ENCODE results near the gene ST7. TPM values are rescaled to one million over a fixed set of nuclear protein-coding genes. Genes with fewer than 3 reads are reported as not detected.

The ST7 gene
- total and polyA plus RNA-seq, 2 experiments from 2014 or later: 9.9 to 18.3 TPM

- ATAC-seq (no peak), DNase-seq (ENCODE audit: low spot score) (no peak)
- Histone ChIP-seq H3K27me3 (ENCODE audit: insufficient read depth) (no peaks in the 10 kb centered on the region), H3K4me3 (no peak overlapping the region), H3K9me2 (ENCODE audit: insufficient read depth) (no peaks in the 10 kb centered on the region), H3K4me1 (ENCODE audit: insufficient read depth) (no peaks in the 10 kb centered on the region), H3K4me2 (no peak overlapping the region), H4K20me1 (replicated peaks; ENCODE audit: insufficient read depth) (no peaks in the 10 kb centered on the region), H3F3A (replicated peaks; ENCODE audit: low read depth) (no peaks in the 10 kb centered on the region), H3K27ac (ENCODE audit: low read depth) (no peak overlapping the region), H3K79me2 (replicated peaks; ENCODE audit: insufficient read depth) (peaks cover 3% of the 10 kb centered on the region; the same call in 1 of the 2 replicates), H2AFZ (no peak overlapping the region), H3K36me3 (ENCODE audit: insufficient read depth) (no peaks in the 10 kb centered on the region)
- no peaks in the 10 kb centered on the region for H3K9me3 Mint-ChIP-seq
- no peak overlapping the region for H3K4me3 Mint-ChIP-seq
- no peak for TF ChIP-seq EZH2phosphoT487 (IDR thresholded peaks at IDR 0.05; ENCODE audit: unreplicated experiment)
- TF ChIP-seq STAT1 (IDR thresholded peaks at IDR 0.05; ENCODE audit: unreplicated experiment): no peak
- TF ChIP-seq POLR2AphosphoS5 (IDR thresholded peaks at IDR 0.05; ENCODE audit: low read depth): no peak
- no peak for TF ChIP-seq CREB1 (CRISPR knock-in tag; IDR thresholded peaks at IDR 0.05; ENCODE audit: low read depth)
- TF ChIP-seq JUNB (IDR thresholded peaks at IDR 0.05; ENCODE audit: unreplicated experiment): no peak
- TF ChIP-seq EZH2 (IDR thresholded peaks at IDR 0.05; ENCODE audit: low read depth, unreplicated experiment): no peak
- TF ChIP-seq ZNF331 (CRISPR knock-in tag; IDR thresholded peaks at IDR 0.05; ENCODE audit: low read depth): no peak
- TF ChIP-seq NANOG (IDR thresholded peaks at IDR 0.05; ENCODE audit: borderline replicate concordance): no peak
- no peak for TF ChIP-seq ZNF114 (CRISPR knock-in tag; IDR thresholded peaks at IDR 0.05)
- TF ChIP-seq, protein P1, sequence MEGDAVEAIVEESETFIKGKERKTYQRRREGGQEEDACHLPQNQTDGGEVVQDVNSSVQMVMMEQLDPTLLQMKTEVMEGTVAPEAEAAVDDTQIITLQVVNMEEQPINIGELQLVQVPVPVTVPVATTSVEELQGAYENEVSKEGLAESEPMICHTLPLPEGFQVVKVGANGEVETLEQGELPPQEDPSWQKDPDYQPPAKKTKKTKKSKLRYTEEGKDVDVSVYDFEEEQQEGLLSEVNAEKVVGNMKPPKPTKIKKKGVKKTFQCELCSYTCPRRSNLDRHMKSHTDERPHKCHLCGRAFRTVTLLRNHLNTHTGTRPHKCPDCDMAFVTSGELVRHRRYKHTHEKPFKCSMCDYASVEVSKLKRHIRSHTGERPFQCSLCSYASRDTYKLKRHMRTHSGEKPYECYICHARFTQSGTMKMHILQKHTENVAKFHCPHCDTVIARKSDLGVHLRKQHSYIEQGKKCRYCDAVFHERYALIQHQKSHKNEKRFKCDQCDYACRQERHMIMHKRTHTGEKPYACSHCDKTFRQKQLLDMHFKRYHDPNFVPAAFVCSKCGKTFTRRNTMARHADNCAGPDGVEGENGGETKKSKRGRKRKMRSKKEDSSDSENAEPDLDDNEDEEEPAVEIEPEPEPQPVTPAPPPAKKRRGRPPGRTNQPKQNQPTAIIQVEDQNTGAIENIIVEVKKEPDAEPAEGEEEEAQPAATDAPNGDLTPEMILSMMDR (conservative IDR thresholded peaks at IDR 0.05; ENCODE audit: low read depth in 2 of 2): no peak
- no peak for TF ChIP-seq ETS1 (IDR thresholded peaks at IDR 0.05)
- no peaks in the 10 kb centered on the region for H3K27me3 Mint-ChIP-seq (ENCODE audit: insufficient read depth, low read depth, poor library complexity)
- no peak overlapping the region for H3K27ac Mint-ChIP-seq
- H3K36me3 Mint-ChIP-seq (ENCODE audit: low read depth): no peaks in the 10 kb centered on the region
- peaks cover 3% of the 10 kb centered on the region; the same call in 2 of the 3 replicates for H3K4me1 Mint-ChIP-seq
Measured at GRCh38 chr7:117014099-117014656, 60.9 kb downstream of the ST7 start.

DNA sequence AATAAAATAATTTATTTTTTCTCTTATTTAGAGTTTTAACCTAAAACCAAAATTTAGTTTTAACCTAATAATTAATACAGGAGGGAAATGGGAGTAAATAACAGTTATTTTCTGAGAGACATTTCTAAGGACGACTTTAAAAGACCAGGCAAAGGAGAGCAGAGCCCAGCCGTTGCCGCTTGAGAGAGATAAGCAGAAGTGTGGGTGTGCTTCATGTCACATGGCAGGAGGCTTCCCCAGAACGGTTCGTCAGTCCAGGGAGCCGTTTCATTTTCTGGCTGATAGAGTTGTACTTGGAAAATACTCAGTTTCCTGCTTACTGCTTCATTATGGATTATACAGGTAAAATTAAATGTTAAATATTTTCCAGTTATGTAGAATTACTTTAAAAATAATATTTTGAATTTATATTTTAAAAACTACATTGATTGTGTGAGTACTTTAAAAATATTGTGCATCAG is 61.4 kb downstream of the ST7 start:
- no peak overlapping the region for H3K27ac ChIP-seq (ENCODE audit: low read depth)
- H4K20me1 ChIP-seq (replicated peaks; ENCODE audit: insufficient read depth): no peaks in the 10 kb centered on the region
- ATAC-seq (peak; percentile 72), DNase-seq (ENCODE audit: low spot score) (peak; percentile 16)
- H3K4me2 ChIP-seq: no peak overlapping the region
- no peaks in the 10 kb centered on the region for H3F3A ChIP-seq (replicated peaks; ENCODE audit: low read depth)
- Mint-ChIP-seq H3K4me3 (no peak overlapping the region), H3K4me1 (peaks cover 3% of the 10 kb centered on the region; the same call in 2 of the 3 replicates), H3K36me3 (ENCODE audit: low read depth) (no peaks in the 10 kb centered on the region), H3K27ac (no peak overlapping the region), H3K9me3 (no peaks in the 10 kb centered on the region), H3K27me3 (ENCODE audit: insufficient read depth, low read depth, poor library complexity) (no peaks in the 10 kb centered on the region)
- peaks cover 3% of the 10 kb centered on the region; the same call in 1 of the 2 replicates for H3K79me2 ChIP-seq (replicated peaks; ENCODE audit: insufficient read depth)
- H3K9me2 ChIP-seq (ENCODE audit: insufficient read depth): no peaks in the 10 kb centered on the region
- H3K27me3 ChIP-seq (ENCODE audit: insufficient read depth): no peaks in the 10 kb centered on the region
- H3K4me1 ChIP-seq (ENCODE audit: insufficient read depth): 0 out of 2 replicates have a peak, but pooled peaks cover 1% of the 10 kb centered on the region
- no peaks in the 10 kb centered on the region for H3K36me3 ChIP-seq (ENCODE audit: insufficient read depth)
- H3K4me3 ChIP-seq: no peak overlapping the region
- TF ChIP-seq, protein P1 (conservative IDR thresholded peaks at IDR 0.05; ENCODE audit: low read depth in 2 of 2): no peak
- TF ChIP-seq JUNB (IDR thresholded peaks at IDR 0.05; ENCODE audit: unreplicated experiment) (no peak), ZNF331 (CRISPR knock-in tag; IDR thresholded peaks at IDR 0.05; ENCODE audit: low read depth) (no peak)
- H2AFZ ChIP-seq: no peak overlapping the region
